CD14-positive monocyte (primary cell): ENCODE results near the gene TEF. TPM values are rescaled to one million over a fixed set of nuclear protein-coding genes. Genes with fewer than 3 reads are reported as not detected.

Source experiments
- DNase-seq, 3 donors: peaks; one replicate each; pipeline ENCODE4 v3.0.0-alpha.2; 2011 to 2022
- H2AFZ ChIP-seq: 2 replicates; pipeline ENCODE4 v1.6.0; 2012; ENCODE audit warnings: mild to moderate bottlenecking, low read depth, low read length, inconsistent platforms; ENCODE audit not compliant: insufficient read depth, poor library complexity, severe bottlenecking
- H3K27ac ChIP-seq, 2 donors: 1 replicate in 1 of 2; 2 replicates in 1 of 2; pipeline ENCODE4 v1.5.1; 2012 to 2013; ENCODE audit warnings: low read length in 2 of 2, control low read depth in 1 of 2, inconsistent platforms in 1 of 2, low read depth in 1 of 2, mild to moderate bottlenecking in 1 of 2
- H3K27me3 ChIP-seq, 2 donors: one replicate each; pipeline versions ENCODE4 v1.6.0 to v1.6.1; 2011 to 2013; ENCODE audit warnings: low read length in 2 of 2; ENCODE audit not compliant: control insufficient read depth in 2 of 2, insufficient read depth in 2 of 2
- H3K36me3 ChIP-seq, 2 donors: replicated peaks in 1 of 2; 1 replicate in 1 of 2; 2 replicates in 1 of 2; pipeline versions ENCODE4 v1.5.1 to v1.6.1; 2012 to 2013; ENCODE audit warnings: low read length in 2 of 2, control low read depth in 1 of 2, inconsistent platforms in 1 of 2, mild to moderate bottlenecking in 1 of 2; ENCODE audit not compliant: insufficient read depth in 2 of 2, control insufficient read depth in 1 of 2
- H3K4me1 ChIP-seq, 2 donors: 1 replicate in 1 of 2; 2 replicates in 1 of 2; pipeline versions ENCODE4 v1.5.1 to v1.6.1; 2012 to 2013; ENCODE audit warnings: low read length in 2 of 2, control low read depth in 1 of 2, inconsistent platforms in 1 of 2, mild to moderate bottlenecking in 1 of 2, moderate library complexity in 1 of 2; ENCODE audit not compliant: insufficient read depth in 2 of 2, control insufficient read depth in 1 of 2
- H3K4me2 ChIP-seq: replicated peaks from 2 replicates; pipeline ENCODE3; 2012; ENCODE audit warnings: low read length, moderate library complexity, mild to moderate bottlenecking; ENCODE audit not compliant: poor library complexity, severe bottlenecking; ENCODE audit errors: extremely low read depth
- H3K4me3 ChIP-seq, 3 experiments: fragments of 200-600 bp in 1 of 3; sonication (generic) in 1 of 3; replicated peaks in 1 of 3; 1 replicate in 2 of 3; 2 replicates in 1 of 3; pipeline ENCODE4 v1.5.1; 2011 to 2013; ENCODE audit warnings: low read length in 3 of 3, mild to moderate bottlenecking in 3 of 3, control low read depth in 2 of 3, low read depth in 2 of 3, inconsistent platforms in 1 of 3, moderate library complexity in 1 of 3
- H3K79me2 ChIP-seq: 2 replicates; pipeline ENCODE4 v1.6.0; 2012; ENCODE audit warnings: mild to moderate bottlenecking, control low read depth, inconsistent platforms, low read length, moderate library complexity; ENCODE audit not compliant: insufficient read depth
- H3K9ac ChIP-seq: 2 replicates; pipeline ENCODE4 v1.6.0; 2017; ENCODE audit warnings: low read length, mild to moderate bottlenecking; ENCODE audit not compliant: insufficient read depth, poor library complexity, severe bottlenecking
- H3K9me3 ChIP-seq, 2 donors: replicated peaks in 1 of 2; 1 replicate in 1 of 2; 2 replicates in 1 of 2; pipeline versions ENCODE4 v1.5.1 to v1.6.1; 2012 to 2013; ENCODE audit warnings: low read length in 2 of 2, control low read depth in 1 of 2; ENCODE audit not compliant: control insufficient read depth in 1 of 2, insufficient read depth in 1 of 2
- H4K20me1 ChIP-seq: 2 replicates; pipeline ENCODE4 v1.6.0; 2012; ENCODE audit warnings: mild to moderate bottlenecking, low read length, control low read depth, moderate library complexity; ENCODE audit not compliant: insufficient read depth
- H3K27ac Mint-ChIP-seq, 7 donors: one replicate each; pipeline ENCODE4 v1.8.0; 2020; ENCODE audit warnings: mild to moderate bottlenecking in 7 of 7, mixed read lengths in 7 of 7, moderate library complexity in 6 of 7, inconsistent platforms in 2 of 7
- H3K27me3 Mint-ChIP-seq, 3 donors: one replicate each; pipeline ENCODE4 v1.8.0; 2021 to 2022; ENCODE audit warnings: low read depth in 3 of 3, mild to moderate bottlenecking in 3 of 3, mixed read lengths in 3 of 3, moderate library complexity in 3 of 3, inconsistent platforms in 1 of 3
- H3K36me3 Mint-ChIP-seq, 2 donors: one replicate each; pipeline ENCODE4 v1.8.0; 2020; ENCODE audit warnings: mixed read lengths in 2 of 2, inconsistent platforms in 1 of 2, mild to moderate bottlenecking in 1 of 2
- H3K4me1 Mint-ChIP-seq: one replicate; pipeline ENCODE4 v1.8.0; 2020; ENCODE audit warnings: mild to moderate bottlenecking, mixed read lengths
- H3K4me3 Mint-ChIP-seq, 2 donors: one replicate each; pipeline ENCODE4 v1.8.0; 2020; ENCODE audit warnings: mild to moderate bottlenecking in 2 of 2, mixed read lengths in 2 of 2, moderate library complexity in 1 of 2
- H3K9me3 Mint-ChIP-seq, 7 donors: one replicate each; pipeline ENCODE4 v1.8.0; 2020 to 2022; ENCODE audit warnings: mixed read lengths in 7 of 7, mild to moderate bottlenecking in 6 of 7, moderate library complexity in 6 of 7, inconsistent platforms in 2 of 7
- CTCF ChIP-seq: fragments of 200-600 bp; IDR thresholded peaks from one replicate; pipeline ENCODE4 v1.8.0; 2022; ENCODE audit warnings: antibody characterized with exemption, mild to moderate bottlenecking
- WGBS: methylation state at CpG from one replicate; pipeline ENCODE4 v1.1.5; 2013; ENCODE audit warnings: missing lambda C conversion rate; ENCODE audit not compliant: insufficient coverage; 5-methylcytosine and 5-hydroxymethylcytosine counted together
- intact Hi-C, 2 donors: fragments of 100-400 bp; cut with micrococcal nuclease; formaldehyde crosslinking; loops; one replicate each; pipeline versions ENCODE4 v1.15.0 to v1.15.1; 2023
- polyA plus RNA-seq, 3 donors: library from polyadenylated mRNA; depleted of rRNA in 1 of 3; unstranded in 2 of 3; stranded (reverse) in 1 of 3; fragments of 300-500 nt in 2 of 3; fragments of >200 nt in 1 of 3; fragmentation: Illumina TruSeq in 2 of 3; gene quantifications; 1 replicate in 2 of 3; 2 replicates in 1 of 3; pipeline ENCODE4 v1.2.3, GENCODE V29; 2012 to 2021

Gene TEF
- polyA plus RNA-seq, 3 donors, result 0.71 to 1.7 (median 1.1) TPM

DNA sequence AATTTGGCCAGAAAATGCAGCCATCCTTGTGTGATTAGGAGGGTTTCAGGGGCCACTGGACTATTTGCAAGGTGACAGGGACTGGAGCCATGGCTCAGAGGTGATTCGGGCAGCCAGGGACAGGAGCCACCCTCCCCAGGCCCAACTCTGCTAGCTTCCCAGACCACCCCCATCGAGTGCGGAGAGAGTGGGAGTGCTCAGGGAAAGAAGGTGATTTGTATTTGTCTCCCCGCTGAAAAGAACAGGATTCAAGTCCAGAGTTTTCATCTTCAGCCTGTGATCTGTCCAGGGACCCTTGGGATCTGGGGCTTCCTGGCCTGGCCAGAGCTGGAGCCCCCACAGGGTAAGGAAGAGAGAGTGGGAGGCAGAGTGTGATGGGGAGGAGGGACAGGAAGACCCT, 22.4 kb upstream of the TEF start:
- H3K9me3 Mint-ChIP-seq, result peaks cover 0 to 3% (median 0%) of the 10 kb centered on the region in 7 donors
- Histone ChIP-seq H3K9me3 (no peaks in the 10 kb centered on the region), H3K9ac (no peak overlapping the region), H3K4me3 (no peak overlapping the region), H2AFZ (no peak overlapping the region), H3K27me3 (no peaks in the 10 kb centered on the region), H3K36me3 (peaks cover 38 to 45% of the 10 kb centered on the region in 2 donors), H3K79me2 (no peaks in the 10 kb centered on the region), H4K20me1 (no peaks in the 10 kb centered on the region), H3K4me2 (no peak overlapping the region), H3K4me1 (no peaks in the 10 kb centered on the region), H3K27ac (no peak overlapping the region)
- peaks cover 28 to 45% of the 10 kb centered on the region in 2 donors for H3K36me3 Mint-ChIP-seq
- 91% methylated on average over 1 of the region's 4 CpGs for WGBS
- TF ChIP-seq CTCF, result no peak
- peak overlapping the region in 1 of 7 donors; percentile 9 for H3K27ac Mint-ChIP-seq
- peaks cover 1 to 2% (median 1%) of the 10 kb centered on the region in 3 donors for H3K27me3 Mint-ChIP-seq
- H3K4me3 Mint-ChIP-seq, result no peak overlapping the region
- intact Hi-C loops, result no loop called here
- DNase-seq, result no peak
- no peaks in the 10 kb centered on the region for H3K4me1 Mint-ChIP-seq

- Histone ChIP-seq H3K9me3 (no peaks in the 10 kb centered on the region), H3K27me3 (no peaks in the 10 kb centered on the region), H3K4me3 (no peak overlapping the region), H2AFZ (no peak overlapping the region), H3K27ac (no peak overlapping the region), H3K79me2 (no peaks in the 10 kb centered on the region), H3K4me2 (no peak overlapping the region), H4K20me1 (no peaks in the 10 kb centered on the region), H3K9ac (no peak overlapping the region), H3K36me3 (peaks cover 31 to 38% of the 10 kb centered on the region in 2 donors), H3K4me1 (no peaks in the 10 kb centered on the region)
- Mint-ChIP-seq H3K4me1 (no peaks in the 10 kb centered on the region), H3K27ac (no peak overlapping the region), H3K4me3 (peak overlapping the region in 1 of 2 donors; percentile 4), H3K9me3 (peaks cover 0 to 3% (median 0%) of the 10 kb centered on the region in 7 donors), H3K27me3 (peaks cover 1 to 2% (median 1%) of the 10 kb centered on the region in 3 donors), H3K36me3 (peaks cover 21 to 39% of the 10 kb centered on the region in 2 donors)
- no peak for TF ChIP-seq CTCF
- no peak for DNase-seq
- 96% methylated on average over 11 of the region's 11 CpGs for WGBS
- intact Hi-C loops, result no loop called here
Observed at GRCh38 chr22:41360126-41360525, 21.6 kb upstream of the TEF start.
